ENCODE measurements around the gene TMEM150C.

- TF ChIP-seq CTCF (IDR thresholded peaks at IDR 0.05; ENCODE audit: poor library complexity, severe bottlenecking) (no peak), EP300 (conservative IDR thresholded peaks at IDR 0.05; ENCODE audit: poor library complexity, severe bottlenecking) (no peak), POLR2AphosphoS5 (IDR thresholded peaks at IDR 0.05) (no peak), REST (IDR thresholded peaks at IDR 0.05; ENCODE audit: borderline replicate concordance) (no peak), EZH2 (IDR thresholded peaks at IDR 0.05; ENCODE audit: borderline replicate concordance, insufficient read depth, low read length, poor library complexity, severe bottlenecking) (no peak), RAD21 (conservative IDR thresholded peaks at IDR 0.05) (no peak), SMC3 (conservative IDR thresholded peaks at IDR 0.05; ENCODE audit: poor library complexity) (no peak)
Observed at GRCh38 chr4:82594456-82594855, 32.7 kb upstream of the TMEM150C start.

All from neural cell (in vitro differentiated cells).